Progenitor cell of endocrine pancreas (in vitro differentiated cells): Measurements from ENCODE around the gene POLR3C. TPM values are rescaled to one million over a fixed set of nuclear protein-coding genes. Genes with fewer than 3 reads are reported as not detected.
A peak's percentile ranks its signal among the peaks of the same experiment; 100 is the strongest.

Experiments used
- DNase-seq: peaks from one replicate; pipeline ENCODE4 v3.0.0; 2021; ENCODE audit warnings: low spot score; ENCODE audit not compliant: unreplicated experiment
- H3K27ac Mint-ChIP-seq: 2 replicates; pipeline ENCODE4 v1.8.0; 2021; ENCODE audit warnings: mild to moderate bottlenecking, moderate library complexity, mixed read lengths
- H3K27me3 Mint-ChIP-seq: 2 replicates; pipeline ENCODE4 v1.8.0; 2021; ENCODE audit warnings: mixed read lengths
- H3K36me3 Mint-ChIP-seq: 2 replicates; pipeline ENCODE4 v1.8.0; 2022; ENCODE audit warnings: mixed read lengths; ENCODE audit not compliant: insufficient read depth
- H3K4me1 Mint-ChIP-seq: 2 replicates; pipeline ENCODE4 v1.8.0; 2021; ENCODE audit warnings: low read depth, mixed read lengths
- H3K4me3 Mint-ChIP-seq: 2 replicates; pipeline ENCODE4 v1.8.0; 2021; ENCODE audit warnings: low read depth, mild to moderate bottlenecking, moderate library complexity, mixed read lengths
- H3K9me3 Mint-ChIP-seq: 2 replicates; pipeline ENCODE4 v1.8.0; 2021; ENCODE audit warnings: low read depth, mixed read lengths
- CTCF ChIP-seq: fragments of 200-600 bp; sonication (generic); IDR thresholded peaks from one replicate; pipeline ENCODE4 v1.5.0; 2021; ENCODE audit warnings: antibody characterized with exemption, mild to moderate bottlenecking; ENCODE audit not compliant: unreplicated experiment
- total RNA-seq: library from RNA; stranded (reverse); gene quantifications from 2 replicates; pipeline ENCODE4 v1.2.1, GENCODE V29; 2021

Gene POLR3C
- total RNA-seq, 1 donor from 2014 or later, result 34.0 TPM

GRCh38 chr1:145868232-145868631, 44.2 kb downstream of the POLR3C start:
- DNase-seq, result no peak
- H3K36me3 Mint-ChIP-seq, result no peaks in the 10 kb centered on the region
- H3K4me1 Mint-ChIP-seq, result peaks cover 3% of the 10 kb centered on the region
- no peak for TF ChIP-seq CTCF
- no peak overlapping the region for H3K4me3 Mint-ChIP-seq
- no peak overlapping the region for H3K27ac Mint-ChIP-seq
- H3K27me3 Mint-ChIP-seq, result peaks cover 47% of the 10 kb centered on the region
- no peaks in the 10 kb centered on the region for H3K9me3 Mint-ChIP-seq

GRCh38 chr1:145871994-145872924, 48.3 kb downstream of the POLR3C start:
- Mint-ChIP-seq H3K4me1 (peaks cover 3% of the 10 kb centered on the region), H3K27ac (no peak overlapping the region), H3K4me3 (peak overlapping the region; percentile 57), H3K9me3 (no peaks in the 10 kb centered on the region), H3K27me3 (peaks cover 62% of the 10 kb centered on the region), H3K36me3 (no peaks in the 10 kb centered on the region)
- DNase-seq, result no peak
- TF ChIP-seq CTCF, result no peak

- Mint-ChIP-seq H3K9me3 (no peaks in the 10 kb centered on the region), H3K27me3 (peaks cover 63% of the 10 kb centered on the region)
These were observed 50.6 kb downstream of the POLR3C start for GRCh38 chr1:145874646-145875045.

GRCh38 chr1:145877923-145878486, 54.0 kb downstream of the POLR3C start:
- H3K36me3 Mint-ChIP-seq, result no peaks in the 10 kb centered on the region
- H3K27me3 Mint-ChIP-seq, result peaks cover 44% of the 10 kb centered on the region
- H3K27ac Mint-ChIP-seq, result no peak overlapping the region
- peaks cover 9% of the 10 kb centered on the region for H3K4me1 Mint-ChIP-seq
- no peak overlapping the region for H3K4me3 Mint-ChIP-seq
- no peaks in the 10 kb centered on the region for H3K9me3 Mint-ChIP-seq
- no peak for TF ChIP-seq CTCF
- DNase-seq, result no peak

More at GRCh38 chr1:145874646-145875045, 50.6 kb downstream of the POLR3C start:
- Mint-ChIP-seq H3K36me3 (no peaks in the 10 kb centered on the region), H3K4me3 (no peak overlapping the region), H3K4me1 (peaks cover 7% of the 10 kb centered on the region), H3K27ac (no peak overlapping the region)
- no peak for DNase-seq
- TF ChIP-seq CTCF, result no peak

GRCh38 chr1:145878724-145879123, 54.7 kb downstream of the POLR3C start:
- Mint-ChIP-seq H3K4me3 (no peak overlapping the region), H3K9me3 (no peaks in the 10 kb centered on the region), H3K27me3 (peaks cover 43% of the 10 kb centered on the region), H3K27ac (no peak overlapping the region), H3K4me1 (peaks cover 9% of the 10 kb centered on the region), H3K36me3 (no peaks in the 10 kb centered on the region)
- TF ChIP-seq CTCF, result no peak
- no peak for DNase-seq
